H1 (cell line): ENCODE results near the gene SNX24. TPM values are rescaled to one million over a fixed set of nuclear protein-coding genes. Genes with fewer than 3 reads are reported as not detected.

ENCODE experiments used
- CTCF ChIA-PET: fragments of 300-600 bp; sonication (Branson Sonifier 250); formaldehyde crosslinking; loops from one replicate; lab custom pipeline; 2021; ENCODE audit not compliant: partially characterized antibody; lab: Charles Lee
- POLR2A ChIA-PET: fragments of 300-600 bp; sonication (Branson Sonifier 250); formaldehyde crosslinking; loops from one replicate; lab custom pipeline; 2021; ENCODE audit warnings: inconsistent platforms; ENCODE audit not compliant: partially characterized antibody; lab: Charles Lee
- DNase-seq, 2 experiments: peaks; one replicate each; pipeline versions ENCODE4 v3.0.0 to v3.0.0-alpha.2; 2010 to 2022; ENCODE audit warnings: low spot score in 2 of 2, low read depth in 1 of 2, mixed read lengths in 1 of 2
- FAIRE-seq: peaks from 2 replicates; lab custom pipeline; 2011; peaks lifted over from hg19 to GRCh38; lab: Jason Lieb, UNC
- H2AFZ ChIP-seq: 2 replicates; pipeline ENCODE4 v1.8.1; 2012; ENCODE audit warnings: low read length, inconsistent platforms
- H2AK5ac ChIP-seq: 2 replicates; pipeline ENCODE4 v1.6.1; 2013; ENCODE audit warnings: low read depth, low read length
- H2BK120ac ChIP-seq: replicated peaks from 2 replicates; pipeline ENCODE3; 2013; ENCODE audit warnings: low read depth, low read length, inconsistent platforms
- H2BK12ac ChIP-seq: 2 replicates; pipeline ENCODE4 v1.6.1; 2013; ENCODE audit warnings: low read depth, low read length
- H2BK15ac ChIP-seq: 2 replicates; pipeline ENCODE4 v1.6.1; 2013; ENCODE audit warnings: low read length
- H2BK20ac ChIP-seq: 2 replicates; pipeline ENCODE4 v1.6.1; 2013; ENCODE audit warnings: low read length
- H2BK5ac ChIP-seq: 2 replicates; pipeline ENCODE4 v1.6.1; 2013; ENCODE audit warnings: low read depth, low read length
- H3K14ac ChIP-seq: 2 replicates; pipeline ENCODE4 v1.6.1; 2013; ENCODE audit warnings: inconsistent platforms; ENCODE audit not compliant: insufficient read length
- H3K18ac ChIP-seq: 2 replicates; pipeline ENCODE4 v1.6.1; 2013; ENCODE audit warnings: low read length; ENCODE audit errors: extremely low read depth
- H3K23ac ChIP-seq: 2 replicates; pipeline ENCODE4 v1.6.1; 2013; ENCODE audit warnings: inconsistent platforms; ENCODE audit not compliant: insufficient read length
- H3K23me2 ChIP-seq: 2 replicates; pipeline ENCODE4 v1.6.1; 2013; ENCODE audit warnings: low read depth, low read length
- H3K27ac ChIP-seq: 2 replicates; pipeline ENCODE4 v1.6.1; 2011; ENCODE audit warnings: low read depth, low read length, inconsistent platforms
- H3K27me3 ChIP-seq, 4 experiments: replicated peaks in 1 of 4; 1 replicate in 1 of 4; 2 replicates in 3 of 4; pipeline versions ENCODE4 v1.6.1 to v1.8.1; 2011 to 2013; ENCODE audit warnings: low read length in 3 of 4, mild to moderate bottlenecking in 3 of 4, inconsistent platforms in 2 of 4, mixed read lengths in 2 of 4, moderate library complexity in 1 of 4; ENCODE audit not compliant: control insufficient read depth in 3 of 4, insufficient read depth in 3 of 4; ENCODE audit errors: extremely low read depth in 1 of 4
- H3K36me3 ChIP-seq, 4 experiments: 2 replicates each; pipeline versions ENCODE4 v1.6.1 to v1.8.1; 2011 to 2013; ENCODE audit warnings: mild to moderate bottlenecking in 4 of 4, low read length in 3 of 4, moderate library complexity in 2 of 4, control low read depth in 1 of 4, inconsistent platforms in 1 of 4; ENCODE audit not compliant: insufficient read depth in 4 of 4, control insufficient read depth in 2 of 4
- H3K4ac ChIP-seq: replicated peaks from 2 replicates; pipeline ENCODE3; 2013; ENCODE audit warnings: low read length, low read depth, mixed read lengths, inconsistent platforms; ENCODE audit not compliant: insufficient read length
- H3K4me1 ChIP-seq, 4 experiments: replicated peaks in 1 of 4; 1 replicate in 1 of 4; 2 replicates in 3 of 4; pipeline versions ENCODE4 v1.6.1 to v1.8.1; 2011 to 2013; ENCODE audit warnings: low read length in 3 of 4, inconsistent platforms in 2 of 4, mixed read lengths in 1 of 4; ENCODE audit not compliant: insufficient read depth in 4 of 4, control insufficient read depth in 3 of 4
- H3K4me2 ChIP-seq, 2 experiments: 2 replicates each; pipeline versions ENCODE4 v1.6.1 to v1.8.1; 2011 to 2013; ENCODE audit warnings: low read depth in 2 of 2, low read length in 2 of 2, control low read depth in 1 of 2, inconsistent platforms in 1 of 2, mild to moderate bottlenecking in 1 of 2; ENCODE audit not compliant: insufficient read depth in 1 of 2
- H3K4me3 ChIP-seq, 4 experiments: fragments of 200-600, 300-600 bp in 1 of 4; sonication (generic), shearing (Covaris generic), sonication (Bioruptor Twin) in 1 of 4; 2 replicates each; pipeline versions ENCODE4 v1.5.1 to v1.8.1; 2011 to 2016; ENCODE audit warnings: low read length in 4 of 4, low read depth in 3 of 4, control low read depth in 2 of 4, inconsistent platforms in 2 of 4, mild to moderate bottlenecking in 2 of 4, mixed read lengths in 1 of 4, moderate library complexity in 1 of 4; ENCODE audit not compliant: insufficient read depth in 2 of 4; ENCODE audit errors: extremely low read depth in 1 of 4
- H3K56ac ChIP-seq: replicated peaks from 2 replicates; pipeline ENCODE3; 2013; ENCODE audit warnings: low read depth, mild to moderate bottlenecking, mixed read lengths, low read length, inconsistent platforms; ENCODE audit not compliant: insufficient read length
- H3K79me1 ChIP-seq: 2 replicates; pipeline ENCODE4 v1.6.1; 2013; ENCODE audit warnings: low read depth, low read length, control low read depth
- H3K79me2 ChIP-seq, 2 experiments: 2 replicates each; pipeline versions ENCODE4 v1.6.1 to v1.8.1; 2012 to 2013; ENCODE audit warnings: low read length in 2 of 2, mild to moderate bottlenecking in 2 of 2, inconsistent platforms in 1 of 2; ENCODE audit not compliant: insufficient read depth in 2 of 2, control insufficient read depth in 1 of 2
- H3K9ac ChIP-seq, 4 experiments: replicated peaks in 1 of 4; 1 replicate in 1 of 4; 2 replicates in 3 of 4; pipeline versions ENCODE4 v1.6.1 to v1.8.1; 2011 to 2013; ENCODE audit warnings: low read depth in 3 of 4, low read length in 3 of 4, control low read depth in 2 of 4, mild to moderate bottlenecking in 2 of 4, moderate library complexity in 2 of 4, inconsistent platforms in 1 of 4; ENCODE audit errors: extremely low read depth in 1 of 4
- H3K9me3 ChIP-seq, 2 experiments: 2 replicates each; pipeline versions ENCODE4 v1.6.1 to v1.8.1; 2012 to 2013; ENCODE audit warnings: mild to moderate bottlenecking in 2 of 2, moderate library complexity in 2 of 2, control low read depth in 1 of 2, inconsistent platforms in 1 of 2, low read depth in 1 of 2, low read length in 1 of 2, mixed read lengths in 1 of 2; ENCODE audit not compliant: insufficient read depth in 2 of 2
- H4K20me1 ChIP-seq, 2 experiments: replicated peaks in 1 of 2; 2 replicates each; pipeline versions ENCODE3 to v1.8.1; 2011 to 2013; ENCODE audit warnings: inconsistent platforms in 2 of 2, low read length in 2 of 2, mild to moderate bottlenecking in 1 of 2; ENCODE audit not compliant: insufficient read depth in 2 of 2, control insufficient read depth in 1 of 2
- H4K5ac ChIP-seq: 2 replicates; pipeline ENCODE4 v1.6.1; 2013; ENCODE audit warnings: low read length, low read depth, mixed read lengths, inconsistent platforms; ENCODE audit not compliant: insufficient read length
- H4K8ac ChIP-seq: 2 replicates; pipeline ENCODE4 v1.8.0; 2013; ENCODE audit warnings: mild to moderate bottlenecking, moderate library complexity, low read length, inconsistent platforms; ENCODE audit not compliant: insufficient read depth; ENCODE audit errors: extremely low read depth
- H4K91ac ChIP-seq: replicated peaks from 2 replicates; pipeline ENCODE3; 2013; ENCODE audit warnings: low read length, mixed read lengths, inconsistent platforms; ENCODE audit not compliant: insufficient read length
- RNF2 ChIP-seq: fragments of 200-900, 300-1000 bp; sonication (generic); IDR thresholded peaks from 2 replicates; pipeline ENCODE4 v1.7.1; 2016; ENCODE audit warnings: borderline replicate concordance, low read depth, mild to moderate bottlenecking, antibody characterized with exemption, low read length; ENCODE audit not compliant: poor library complexity, severe bottlenecking; ENCODE audit errors: missing control alignments
- WGBS, 2 experiments: shearing (Covaris generic) in 1 of 2; methylation state at CpG; one replicate each; pipeline versions ENCODE4 v1.1.6 to v1.1.7; 2013 to 2015; ENCODE audit warnings: low lambda C conversion rate in 2 of 2, mixed read lengths in 2 of 2, inconsistent platforms in 1 of 2, low coverage in 1 of 2, missing lambda C conversion rate in 1 of 2; ENCODE audit not compliant: insufficient replicate concordance in 2 of 2, insufficient coverage in 1 of 2, insufficient read length in 1 of 2; ENCODE audit errors: extremely low coverage in 1 of 2, missing lambda C conversion rate in 1 of 2; 5-methylcytosine and 5-hydroxymethylcytosine counted together
- polyA plus RNA-seq, 7 experiments: library from polyadenylated mRNA; depleted of rRNA in 3 of 7; stranded (reverse) in 5 of 7; unstranded in 2 of 7; fragments of >200 nt in 5 of 7; fragments of 200-250 nt in 2 of 7; gene quantifications; 1 replicate in 5 of 7; 2 replicates in 1 of 7; 4 replicates in 1 of 7; pipeline versions ENCODE4 v1.2.1 to v1.2.3, GENCODE V29; 2011 to 2013; ENCODE audit warnings: missing spikeins in 2 of 7, mixed read lengths in 2 of 7
- total RNA-seq: library from RNA; stranded (reverse); fragmentation: NEBNext Ultra II Directional; extraction: Animal tissue kit (Norgen Biotek cat#: 25700); gene quantifications from 2 replicates; pipeline ENCODE4 v1.2.1, GENCODE V29; 2021

SNX24 gene
- total and polyA plus RNA-seq, 2 of the 8 experiments (the other 6 are each of a cell fraction or from before 2014, with no cell fraction given) = 7.3 to 14.3 TPM

DNA sequence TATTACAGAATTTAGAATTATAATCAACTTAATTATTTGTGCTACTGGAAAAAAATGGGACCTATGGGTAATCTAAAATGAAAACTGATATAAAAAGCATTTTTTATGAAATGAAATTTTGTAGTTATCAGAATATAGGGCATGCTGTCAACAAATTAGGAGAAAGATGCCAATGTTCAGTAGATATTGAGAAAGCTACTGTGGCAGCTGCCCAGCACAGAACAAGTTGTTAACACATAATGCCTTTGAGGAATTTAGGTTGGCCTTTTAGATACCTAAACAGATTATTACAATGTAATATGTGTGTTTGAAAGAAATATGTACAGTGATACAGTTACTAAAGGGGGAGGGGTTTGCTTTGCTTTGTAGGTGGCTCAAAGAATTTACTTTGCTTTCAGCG is 137.0 kb downstream of the SNX24 start:
- H3K18ac ChIP-seq = no peak overlapping the region
- no peak for FAIRE-seq
- H2BK5ac ChIP-seq = no peak overlapping the region
- H3K9ac ChIP-seq = no peak overlapping the region
- no peak overlapping the region for H4K8ac ChIP-seq
- H3K4me1 ChIP-seq = no peaks in the 10 kb centered on the region
- H4K91ac ChIP-seq = no peak overlapping the region
- H3K79me1 ChIP-seq = no peaks in the 10 kb centered on the region
- no peak overlapping the region for H2BK120ac ChIP-seq
- no peaks in the 10 kb centered on the region for H3K9me3 ChIP-seq
- no peak overlapping the region for H3K23ac ChIP-seq
- H2BK20ac ChIP-seq = no peak overlapping the region
- H3K14ac ChIP-seq = no peak overlapping the region
- no peak overlapping the region for H2BK15ac ChIP-seq
- H2AFZ ChIP-seq = no peak overlapping the region
- no peak overlapping the region for H3K56ac ChIP-seq
- no peak overlapping the region for H3K4me3 ChIP-seq
- DNase-seq = no peak
- no peaks in the 10 kb centered on the region for H3K23me2 ChIP-seq
- ChIA-PET CTCF (interaction anchor here (1.4 kb wide), 1 partner anchor 83 kb away, joined by 3 read pairs; no protein-coding TSS in a partner anchor), POLR2A (no interaction called here)
- no peak overlapping the region for H3K4me2 ChIP-seq
- no peak overlapping the region for H2AK5ac ChIP-seq
- H3K27ac ChIP-seq = no peak overlapping the region
- H4K5ac ChIP-seq = no peak overlapping the region
- H3K79me2 ChIP-seq = no peaks in the 10 kb centered on the region
- H3K4ac ChIP-seq = no peak overlapping the region
- WGBS, 2 experiments = 5% methylated on average over 1 of the region's 1 CpG; no CpG with 5 or more reads in 1 of the 2 experiments
- no peaks in the 10 kb centered on the region for H3K27me3 ChIP-seq
- H3K36me3 ChIP-seq = no peaks in the 10 kb centered on the region
- no peaks in the 10 kb centered on the region for H4K20me1 ChIP-seq
- no peak overlapping the region for H2BK12ac ChIP-seq
- TF ChIP-seq RNF2 = no peak
